ENCODE measurements around the gene ZKSCAN2.

ZKSCAN2 gene

DNA sequence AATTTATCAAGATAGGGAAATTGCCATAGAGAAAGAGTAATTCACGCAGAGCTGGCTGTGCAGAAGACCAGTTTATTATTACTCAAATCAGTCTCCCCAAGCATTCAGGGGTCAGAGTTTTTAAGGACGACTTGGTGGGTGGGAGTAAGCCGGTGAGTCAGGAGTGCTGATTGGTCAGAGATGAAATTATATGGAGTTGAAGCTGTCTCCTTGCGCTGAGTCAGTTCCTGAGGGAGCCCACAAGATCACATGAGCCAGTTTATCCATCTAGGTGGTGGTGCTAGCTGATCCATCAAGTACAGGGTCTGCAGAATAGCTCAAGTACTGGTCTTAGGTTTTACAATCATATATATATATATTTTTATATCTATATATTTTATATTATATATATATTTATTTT lies 46.9 kb downstream of the ZKSCAN2 start:
- TF ChIP-seq, protein P1, sequence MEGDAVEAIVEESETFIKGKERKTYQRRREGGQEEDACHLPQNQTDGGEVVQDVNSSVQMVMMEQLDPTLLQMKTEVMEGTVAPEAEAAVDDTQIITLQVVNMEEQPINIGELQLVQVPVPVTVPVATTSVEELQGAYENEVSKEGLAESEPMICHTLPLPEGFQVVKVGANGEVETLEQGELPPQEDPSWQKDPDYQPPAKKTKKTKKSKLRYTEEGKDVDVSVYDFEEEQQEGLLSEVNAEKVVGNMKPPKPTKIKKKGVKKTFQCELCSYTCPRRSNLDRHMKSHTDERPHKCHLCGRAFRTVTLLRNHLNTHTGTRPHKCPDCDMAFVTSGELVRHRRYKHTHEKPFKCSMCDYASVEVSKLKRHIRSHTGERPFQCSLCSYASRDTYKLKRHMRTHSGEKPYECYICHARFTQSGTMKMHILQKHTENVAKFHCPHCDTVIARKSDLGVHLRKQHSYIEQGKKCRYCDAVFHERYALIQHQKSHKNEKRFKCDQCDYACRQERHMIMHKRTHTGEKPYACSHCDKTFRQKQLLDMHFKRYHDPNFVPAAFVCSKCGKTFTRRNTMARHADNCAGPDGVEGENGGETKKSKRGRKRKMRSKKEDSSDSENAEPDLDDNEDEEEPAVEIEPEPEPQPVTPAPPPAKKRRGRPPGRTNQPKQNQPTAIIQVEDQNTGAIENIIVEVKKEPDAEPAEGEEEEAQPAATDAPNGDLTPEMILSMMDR (IDR thresholded peaks at IDR 0.05) = no peak

- TF ChIP-seq, protein P1 (IDR thresholded peaks at IDR 0.05) = no peak
These were observed 58.2 kb downstream of the ZKSCAN2 start for GRCh38 chr16:25199457-25199856.

DNA sequence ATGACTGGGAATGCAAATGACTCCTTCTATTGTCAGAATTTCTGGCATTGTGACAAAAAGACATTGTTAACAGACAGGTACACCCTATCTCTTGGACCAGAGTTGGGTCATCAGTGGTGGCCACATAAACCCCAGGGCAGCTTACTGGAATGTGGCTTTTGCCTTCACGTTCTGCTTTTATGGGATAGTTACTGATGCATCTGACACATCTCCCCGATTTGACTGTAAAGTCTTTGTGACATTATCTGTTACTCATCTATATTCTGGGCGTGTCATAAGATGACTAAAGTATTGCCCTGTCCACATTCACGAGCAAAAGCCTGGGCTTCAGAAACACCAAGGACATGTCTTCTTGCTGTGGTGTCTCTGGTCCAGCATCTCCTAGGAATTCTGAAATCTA lies 59.6 kb downstream of the ZKSCAN2 start:
- TF ChIP-seq, protein P1 (IDR thresholded peaks at IDR 0.05) = no peak

GRCh38 chr16:25194273-25194878 lies 63.3 kb downstream of the ZKSCAN2 start:
- TF ChIP-seq, protein P1 (IDR thresholded peaks at IDR 0.05) = no peak

DNA sequence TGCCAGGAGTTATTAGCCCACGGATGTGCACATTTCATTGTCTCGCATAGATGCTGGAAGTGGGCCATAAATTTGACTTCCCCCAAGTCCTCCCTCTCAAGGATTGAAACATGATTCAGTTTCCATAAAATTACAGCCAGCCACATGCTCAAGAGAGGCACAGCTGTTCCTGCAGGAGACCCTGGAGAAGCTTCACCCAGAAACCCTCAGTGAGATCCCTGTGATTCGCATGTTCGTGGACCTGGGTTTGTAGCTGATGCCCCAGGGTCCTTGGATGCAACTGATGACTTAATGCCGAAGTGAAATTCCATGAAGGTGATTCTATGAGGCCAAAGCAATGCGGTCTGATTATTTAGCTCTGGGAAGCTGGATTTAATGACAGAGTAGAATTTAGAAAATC lies 65.5 kb downstream of the ZKSCAN2 start:
- TF ChIP-seq, protein P1 (IDR thresholded peaks at IDR 0.05) = no peak

- TF ChIP-seq, protein P1 (IDR thresholded peaks at IDR 0.05) = no peak
These were observed 68.3 kb downstream of the ZKSCAN2 start for GRCh38 chr16:25189305-25189704.

DNA sequence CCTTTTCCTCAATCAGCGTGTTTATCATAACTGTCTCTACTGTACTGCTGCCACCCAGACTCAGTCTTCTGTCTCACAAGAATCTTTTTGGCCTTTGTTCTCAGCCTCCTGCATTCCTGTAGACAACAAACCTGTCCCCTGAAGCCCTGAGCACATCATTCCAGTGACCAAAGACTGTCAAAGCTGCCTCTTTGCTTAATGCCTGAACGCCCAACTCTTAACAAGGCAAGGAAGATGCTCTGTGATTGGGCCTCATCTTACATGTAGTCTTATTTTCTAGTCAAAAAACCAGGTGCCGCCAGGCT lies 70.2 kb downstream of the ZKSCAN2 start:
- TF ChIP-seq, protein P1 (IDR thresholded peaks at IDR 0.05) = no peak
